HG02885 (cell line): Measurements from ENCODE around the gene LRIT3.
A peak's percentile ranks its signal among the peaks of the same experiment; 100 is the strongest.

ENCODE experiments used
- ATAC-seq: cut with Tn5 transposase; IDR thresholded peaks from one replicate; pipeline ENCODE4 v1.9.1; 2021; ENCODE audit warnings: mild to moderate bottlenecking; ENCODE audit not compliant: unreplicated experiment, poor library complexity

Gene LRIT3, protein sequence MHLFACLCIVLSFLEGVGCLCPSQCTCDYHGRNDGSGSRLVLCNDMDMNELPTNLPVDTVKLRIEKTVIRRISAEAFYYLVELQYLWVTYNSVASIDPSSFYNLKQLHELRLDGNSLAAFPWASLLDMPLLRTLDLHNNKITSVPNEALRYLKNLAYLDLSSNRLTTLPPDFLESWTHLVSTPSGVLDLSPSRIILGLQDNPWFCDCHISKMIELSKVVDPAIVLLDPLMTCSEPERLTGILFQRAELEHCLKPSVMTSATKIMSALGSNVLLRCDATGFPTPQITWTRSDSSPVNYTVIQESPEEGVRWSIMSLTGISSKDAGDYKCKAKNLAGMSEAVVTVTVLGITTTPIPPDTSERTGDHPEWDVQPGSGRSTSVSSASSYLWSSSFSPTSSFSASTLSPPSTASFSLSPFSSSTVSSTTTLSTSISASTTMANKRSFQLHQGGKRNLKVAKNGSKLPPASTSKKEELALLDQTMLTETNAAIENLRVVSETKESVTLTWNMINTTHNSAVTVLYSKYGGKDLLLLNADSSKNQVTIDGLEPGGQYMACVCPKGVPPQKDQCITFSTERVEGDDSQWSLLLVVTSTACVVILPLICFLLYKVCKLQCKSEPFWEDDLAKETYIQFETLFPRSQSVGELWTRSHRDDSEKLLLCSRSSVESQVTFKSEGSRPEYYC

DNA sequence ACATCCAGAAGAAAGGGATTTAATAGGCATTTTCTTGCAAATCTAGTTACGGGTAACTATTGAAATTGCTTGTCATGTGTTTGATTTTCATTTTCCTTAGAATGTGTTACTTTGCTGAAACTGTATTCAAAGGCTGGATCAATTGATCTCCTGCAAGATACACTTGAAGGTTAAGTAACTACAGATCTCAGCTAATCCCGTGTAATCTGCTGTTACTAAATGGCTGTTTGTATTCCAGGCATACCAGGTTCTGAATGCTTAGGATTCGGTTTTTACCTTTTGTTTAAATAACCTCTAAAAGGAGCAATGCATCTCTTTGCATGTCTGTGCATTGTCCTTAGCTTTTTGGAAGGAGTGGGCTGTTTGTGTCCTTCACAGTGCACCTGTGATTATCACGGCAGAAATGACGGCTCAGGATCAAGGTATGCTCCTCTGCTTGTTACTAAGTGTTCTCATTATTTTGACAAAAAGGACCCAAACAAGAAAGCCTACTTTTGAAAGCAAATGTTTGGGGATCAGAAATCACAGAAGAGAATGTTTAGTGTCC lies at the start of gene LRIT3:
Gene LRIT3, plus strand, starts transcription at position 212 of the 547 bp plus-strand sequence. Its CDS starts 95 bp downstream, at position 307.
- no peak for ATAC-seq

GRCh38 chr4:109798866-109799265 lies 49.0 kb upstream of the LRIT3 start:
- no peak for ATAC-seq

- no peak for ATAC-seq
Observed at GRCh38 chr4:109801099-109801789, 46.7 kb upstream of the LRIT3 start.

- no peak for ATAC-seq
Observed at GRCh38 chr4:109801895-109802319, 46.0 kb upstream of the LRIT3 start, which contains the start of gene CFI. Gene CFI (minus strand): TSS chr4:109801999. CDS start chr4:109801971, 28 bp downstream.

- peak; percentile 76 for ATAC-seq
Observed at GRCh38 chr4:109803924-109804571, 43.9 kb upstream of the LRIT3 start.

DNA sequence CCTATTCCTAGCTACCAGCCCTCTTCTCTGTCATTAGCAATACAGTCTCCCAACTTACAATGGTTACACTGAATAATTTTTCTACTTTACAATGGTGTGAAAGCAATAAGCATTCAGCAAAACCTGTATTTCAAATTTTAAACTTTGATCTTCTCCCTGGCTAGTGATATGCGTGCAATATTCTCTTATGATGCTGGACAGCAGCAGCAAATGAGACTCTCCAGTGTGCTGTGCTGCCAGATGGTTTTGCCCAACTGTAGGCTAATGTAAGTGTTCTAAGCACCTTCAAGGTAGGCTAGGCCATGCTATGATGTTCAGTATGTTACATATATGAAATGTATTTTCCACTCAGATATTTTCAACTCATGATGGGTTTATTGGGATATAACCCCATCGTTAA lies 38.3 kb upstream of the LRIT3 start:
- no peak for ATAC-seq

- no peak for ATAC-seq
Observed at GRCh38 chr4:109810552-109811387, 37.1 kb upstream of the LRIT3 start.

DNA sequence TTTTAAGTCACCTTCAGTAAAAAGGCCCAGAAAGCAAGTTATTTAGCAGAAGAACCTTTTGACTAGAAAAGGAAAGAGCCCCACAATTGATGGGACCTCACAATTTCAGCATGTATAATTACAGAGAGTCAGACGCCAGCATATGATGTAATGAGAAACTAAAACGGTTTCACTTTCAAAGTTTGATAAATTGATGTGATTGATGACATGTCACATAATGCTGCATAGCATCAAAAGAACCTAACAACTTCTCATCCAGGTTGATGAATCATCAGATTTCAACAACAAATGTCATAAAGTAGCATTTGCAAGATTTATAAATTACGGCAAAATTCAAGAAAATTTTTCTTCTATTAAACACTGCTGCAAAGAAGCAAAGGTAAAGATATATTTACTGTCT lies 36.2 kb upstream of the LRIT3 start:
- ATAC-seq = no peak

DNA sequence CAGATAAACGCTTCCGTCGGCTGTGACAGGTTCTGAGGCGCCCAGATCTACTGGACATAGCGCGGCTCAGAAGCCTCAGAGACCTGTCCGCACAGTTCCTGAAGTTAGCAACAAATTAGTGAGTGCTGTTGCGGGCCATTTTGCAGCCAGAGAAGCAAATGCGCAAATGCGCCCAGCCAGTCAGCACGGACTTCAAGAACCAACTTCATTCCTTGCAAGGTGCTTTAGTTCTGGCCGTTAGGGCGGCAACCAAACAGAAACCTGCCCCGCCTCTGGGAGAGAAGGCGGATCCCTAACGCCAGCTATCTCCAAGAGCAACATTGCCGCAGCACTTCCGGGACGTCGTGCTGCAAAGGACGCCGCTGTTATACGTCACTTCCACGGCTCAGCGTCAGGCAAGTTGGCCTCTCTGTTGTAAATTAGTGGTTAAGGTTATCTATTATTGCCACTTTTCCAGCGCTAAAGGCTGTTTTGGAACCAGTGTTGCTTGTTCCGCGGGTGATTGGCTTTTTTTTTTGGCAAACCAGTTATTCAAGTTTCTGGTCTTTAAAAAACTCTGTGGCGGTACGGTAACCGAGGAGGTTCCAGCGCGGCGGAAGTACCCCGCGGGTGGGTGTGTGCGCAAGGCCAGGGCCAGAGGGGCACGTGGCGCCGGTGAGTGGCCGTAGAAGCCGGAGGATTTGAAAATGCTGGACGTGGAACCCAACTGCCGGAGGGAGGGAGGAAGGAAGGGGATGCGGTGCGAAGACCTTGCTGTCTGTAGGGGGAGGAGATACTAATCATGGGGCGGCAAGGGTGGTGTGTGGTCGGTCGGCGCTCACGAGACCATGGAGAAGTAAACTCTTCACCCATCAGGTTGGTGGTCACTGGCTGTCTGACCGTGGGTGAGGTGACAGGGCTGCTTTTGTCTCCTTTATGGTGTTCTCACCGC lies 32.5 kb upstream of the LRIT3 start, which contains the start of gene GAR1:
Gene GAR1, plus strand, starts transcription at position 612 of the 931 bp plus-strand sequence. CDS start 403 bp downstream, outside the sequence.
- peak; percentile 99 for ATAC-seq

DNA sequence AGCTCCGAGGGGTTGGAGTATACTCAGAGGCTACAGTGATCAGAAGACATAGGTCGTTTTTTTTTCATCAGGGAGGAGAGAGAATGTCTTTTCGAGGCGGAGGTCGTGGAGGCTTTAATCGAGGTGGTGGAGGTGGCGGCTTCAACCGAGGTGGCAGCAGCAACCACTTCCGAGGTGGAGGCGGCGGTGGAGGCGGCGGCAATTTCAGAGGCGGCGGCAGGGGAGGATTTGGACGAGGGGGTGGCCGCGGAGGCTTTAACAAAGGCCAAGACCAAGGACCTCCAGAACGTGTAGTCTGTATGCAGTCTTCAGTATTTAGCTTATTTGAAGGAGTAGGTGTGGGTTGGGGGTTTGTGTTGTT lies 31.8 kb upstream of the LRIT3 start:
- no peak for ATAC-seq

DNA sequence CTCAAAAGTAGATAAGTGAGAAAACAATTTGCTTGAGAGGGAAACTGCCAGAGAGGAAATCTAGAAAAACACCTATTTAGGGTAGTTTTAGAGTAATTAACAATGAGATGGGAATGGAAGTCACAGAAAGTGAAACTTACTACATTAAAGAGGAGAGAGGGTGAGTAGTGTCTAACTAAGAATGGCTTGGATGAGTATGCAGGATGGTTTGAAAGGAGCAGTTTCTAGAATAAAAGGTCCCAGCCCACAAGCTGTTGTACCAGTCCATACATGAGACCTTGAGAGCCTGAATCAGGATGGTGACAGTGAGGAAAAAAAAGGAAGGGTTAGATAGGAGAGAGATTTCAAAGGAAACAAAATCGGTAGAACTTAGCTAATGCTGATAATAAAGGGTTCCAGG lies 31.0 kb upstream of the LRIT3 start:
- ATAC-seq = no peak

DNA sequence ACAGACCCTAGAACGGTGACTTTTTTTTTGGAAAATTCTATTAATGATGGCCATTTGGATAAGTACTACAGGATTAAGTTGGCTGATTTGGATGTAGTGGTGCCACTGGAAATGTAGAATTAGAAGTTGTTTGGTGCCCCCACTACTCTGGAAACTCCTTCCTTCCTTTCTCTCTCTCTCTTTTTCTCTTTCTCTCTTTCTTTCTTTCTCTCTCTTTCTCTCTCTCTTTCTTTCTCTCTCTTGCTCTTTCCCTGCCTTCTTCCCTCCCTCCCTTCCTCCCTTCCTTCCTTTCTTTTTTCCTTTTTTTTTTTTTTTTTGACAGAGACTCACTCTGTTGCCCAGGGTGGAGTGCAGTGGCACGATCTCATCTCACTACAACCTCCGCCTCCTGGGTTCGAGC lies 29.6 kb upstream of the LRIT3 start:
- ATAC-seq = no peak

- ATAC-seq = no peak
Observed at GRCh38 chr4:109820563-109820962, 27.3 kb upstream of the LRIT3 start.

- ATAC-seq = no peak
Observed at GRCh38 chr4:109821185-109821584, 26.7 kb upstream of the LRIT3 start.

DNA sequence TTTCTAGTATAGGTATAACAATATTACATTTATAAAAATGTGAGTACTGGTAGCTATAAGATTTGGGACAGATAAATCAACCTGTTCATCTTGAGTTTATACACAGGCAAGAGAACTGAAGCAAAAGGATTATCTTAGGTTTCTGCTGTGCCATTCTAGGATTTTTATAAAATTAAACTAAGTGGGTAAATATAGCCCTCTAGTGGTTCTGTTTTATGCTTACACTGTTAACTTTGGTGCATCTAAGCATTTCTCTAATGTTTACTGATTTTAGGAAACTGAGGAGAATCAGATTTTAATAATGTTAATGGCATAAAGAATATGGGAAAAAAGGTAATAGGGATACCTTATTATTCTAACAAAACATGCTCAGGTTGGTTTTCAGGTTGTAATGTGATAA lies 21.2 kb upstream of the LRIT3 start:
- ATAC-seq = peak; percentile 68

DNA sequence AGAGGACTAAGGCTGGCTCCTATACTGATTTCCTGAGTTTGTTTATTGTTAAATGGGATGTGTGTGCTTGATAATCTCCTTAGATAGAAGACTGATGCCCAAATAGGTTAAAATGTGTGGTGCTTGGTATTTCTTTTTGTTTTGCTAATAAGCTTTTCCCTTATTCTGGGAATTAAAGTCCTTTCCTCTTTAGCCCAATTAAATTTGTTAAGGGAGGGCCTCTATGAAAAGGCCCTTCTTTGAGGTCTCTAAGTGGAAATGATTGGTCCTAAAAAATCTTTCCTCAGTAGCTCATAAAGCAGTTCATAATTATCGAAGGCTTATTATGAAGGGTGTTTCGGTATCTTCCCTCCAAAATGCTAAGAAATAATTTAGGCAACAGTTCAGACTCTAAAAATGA lies 20.2 kb upstream of the LRIT3 start, which contains the start of gene RRH:
Gene RRH, plus strand, starts transcription at position 301 of the 400 bp plus-strand sequence. Its CDS starts 56 bp downstream, at position 357.
- no peak for ATAC-seq

DNA sequence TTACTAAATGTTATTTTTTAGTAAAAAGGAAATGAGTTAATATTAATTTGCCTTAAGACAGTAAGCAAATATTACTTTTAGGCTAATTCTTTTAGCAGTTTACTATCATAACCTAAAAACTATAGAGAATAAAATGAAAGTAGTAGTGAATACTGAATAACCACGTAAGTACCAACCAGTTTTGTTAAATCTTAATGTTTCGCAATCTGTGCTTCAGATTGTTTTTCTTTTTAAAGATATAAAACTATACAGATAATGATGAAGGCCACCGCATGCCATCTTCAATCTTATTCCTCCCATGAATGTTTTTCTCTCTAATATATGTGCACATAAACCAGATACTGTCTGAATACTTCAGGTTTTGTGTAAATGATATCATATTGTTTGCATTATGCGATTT lies 14.2 kb upstream of the LRIT3 start:
- ATAC-seq = no peak

DNA sequence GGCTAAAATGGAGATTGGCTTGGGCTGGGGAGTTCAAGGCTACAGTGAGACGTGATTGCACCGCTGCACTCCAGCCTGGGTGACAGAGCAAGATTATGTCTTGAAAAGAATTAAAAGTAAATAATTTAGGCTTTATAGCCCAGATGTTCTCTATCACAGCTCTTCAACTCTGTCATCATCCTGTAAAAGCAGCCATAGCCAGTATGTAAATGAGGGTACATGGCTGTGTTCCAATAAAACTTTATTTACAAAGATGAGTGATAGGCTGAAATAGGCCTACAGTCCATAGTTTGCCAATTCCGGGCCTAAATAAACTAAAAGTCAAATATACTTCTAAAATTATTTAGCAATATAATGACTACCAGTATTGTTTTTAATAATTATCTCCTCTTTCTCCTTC lies 10.9 kb upstream of the LRIT3 start:
- no peak for ATAC-seq
